GM23338 (cell line): ENCODE data around the gene KLRC3. TPM values are rescaled to one million over a fixed set of nuclear protein-coding genes. Genes with fewer than 3 reads are reported as not detected.
"Not testable (repeated sequence)": the region's sequence is repeated elsewhere in the genome, so short reads cannot be mapped to it uniquely, and the experiment has no call there.

Source experiments
- ATAC-seq: fragments of 200-7000 bp; cut with Tn5 transposase; 3 replicates; pipeline ENCODE4 v1.9.1; 2020
- DNase-seq: peaks from one replicate; pipeline ENCODE4 v3.0.0-alpha.2; 2015; ENCODE audit warnings: low spot score
- H2AFZ ChIP-seq: fragments of 200-600 bp; sonication (generic); 2 replicates; pipeline ENCODE4 v1.8.0; 2016; ENCODE audit warnings: antibody characterized with exemption, mild to moderate bottlenecking, moderate library complexity
- H3F3A ChIP-seq: fragments of 200-600 bp; sonication (generic); replicated peaks from 2 replicates; pipeline ENCODE4 v1.8.0; 2017; ENCODE audit warnings: antibody characterized with exemption, mixed run types, low read depth
- H3K27ac ChIP-seq: fragments of 200-600 bp; sonication (generic); 2 replicates; pipeline ENCODE4 v1.6.1; 2016; ENCODE audit warnings: low read depth
- H3K27me3 ChIP-seq: fragments of 200-600 bp; sonication (generic); 2 replicates; pipeline ENCODE4 v1.8.0; 2016; ENCODE audit warnings: mild to moderate bottlenecking, mixed run types, moderate library complexity; ENCODE audit not compliant: insufficient read depth
- H3K36me3 ChIP-seq: fragments of 200-600 bp; sonication (generic); 2 replicates; pipeline ENCODE4 v1.8.0; 2016; ENCODE audit warnings: mild to moderate bottlenecking; ENCODE audit not compliant: insufficient read depth
- H3K4me1 ChIP-seq: fragments of 200-600 bp; sonication (generic); 2 replicates; pipeline ENCODE4 v1.8.0; 2016; ENCODE audit warnings: mild to moderate bottlenecking, moderate library complexity; ENCODE audit not compliant: insufficient read depth
- H3K4me2 ChIP-seq: fragments of 200-600 bp; sonication (generic); 2 replicates; pipeline ENCODE4 v1.7.1; 2017; ENCODE audit warnings: mixed run types
- H3K4me3 ChIP-seq: fragments of 200-600 bp; sonication (generic); 2 replicates; pipeline ENCODE4 v1.6.1; 2016; ENCODE audit warnings: mixed run types
- H3K79me2 ChIP-seq: fragments of 200-600 bp; sonication (generic); replicated peaks from 2 replicates; pipeline ENCODE4 v1.8.0; 2017; ENCODE audit warnings: mild to moderate bottlenecking; ENCODE audit not compliant: insufficient read depth
- H3K9me2 ChIP-seq: fragments of 200-600 bp; sonication (generic); 2 replicates; pipeline ENCODE4 v1.8.0; 2017; ENCODE audit not compliant: insufficient read depth
- H4K20me1 ChIP-seq: fragments of 200-600 bp; sonication (generic); replicated peaks from 2 replicates; pipeline ENCODE4 v1.8.0; 2017; ENCODE audit warnings: mild to moderate bottlenecking; ENCODE audit not compliant: insufficient read depth
- H3K27ac Mint-ChIP-seq: 2 replicates; pipeline ENCODE4 v1.8.0; 2020; ENCODE audit warnings: inconsistent platforms, mild to moderate bottlenecking, moderate library complexity, mixed read lengths
- H3K27me3 Mint-ChIP-seq: 3 replicates; pipeline ENCODE4 v1.8.0; 2022; ENCODE audit warnings: low read depth, mild to moderate bottlenecking, moderate library complexity, mixed read lengths, inconsistent platforms; ENCODE audit not compliant: insufficient read depth, poor library complexity
- H3K36me3 Mint-ChIP-seq: 3 replicates; pipeline ENCODE4 v1.8.0; 2021; ENCODE audit warnings: low read depth, mild to moderate bottlenecking, inconsistent platforms, moderate library complexity, mixed read lengths
- H3K4me1 Mint-ChIP-seq: 3 replicates; pipeline ENCODE4 v1.8.0; 2020; ENCODE audit warnings: mild to moderate bottlenecking, inconsistent platforms, mixed read lengths
- H3K4me3 Mint-ChIP-seq: 3 replicates; pipeline ENCODE4 v1.8.0; 2021; ENCODE audit warnings: moderate library complexity, mild to moderate bottlenecking, inconsistent platforms, mixed read lengths
- H3K9me3 Mint-ChIP-seq: 3 replicates; pipeline ENCODE4 v1.8.0; 2020; ENCODE audit warnings: moderate library complexity, mild to moderate bottlenecking, inconsistent platforms, mixed read lengths
- EZH2phosphoT487 ChIP-seq: fragments of 200-600 bp; sonication (generic); IDR thresholded peaks from one replicate; pipeline ENCODE4 v1.8.1; 2018; ENCODE audit warnings: antibody characterized with exemption; ENCODE audit not compliant: unreplicated experiment
- JUNB ChIP-seq: IDR thresholded peaks from one replicate; pipeline ENCODE4 v1.6.1; 2016; ENCODE audit warnings: antibody characterized with exemption; ENCODE audit not compliant: unreplicated experiment
- ZNF331 ChIP-seq: fragments of 250-450 bp; sonication (Bioruptor Pico); IDR thresholded peaks from 2 replicates; pipeline ENCODE4 v1.5.0; 2020; ENCODE audit warnings: low read depth, mild to moderate bottlenecking, moderate library complexity
- polyA plus RNA-seq: library from polyadenylated mRNA; unstranded; fragments of >200 nt; fragmentation: Nextera tagmentation; extraction: Ambion mirVana; gene quantifications from 2 replicates; pipeline ENCODE4 v1.2.1, GENCODE V29; 2016
- total RNA-seq: library from RNA; depleted of rRNA; stranded (reverse); fragments of >200 nt; shearing (Covaris generic); gene quantifications from 2 replicates; pipeline ENCODE4 v1.2.3, GENCODE V29; 2014
- TF ChIP-seq, protein P1 (sequence below): IDR thresholded peaks from 2 replicates; pipeline ENCODE4 v1.6.1; 2016; ENCODE audit warnings: antibody characterized with exemption
- TF ChIP-seq, protein P2 (sequence below), 2 experiments: fragments of 200-600 bp in 1 of 2; sonication (generic) in 1 of 2; conservative IDR thresholded peaks; 2 replicates each; pipeline versions ENCODE4 v1.5.1 to v1.6.1; 2016 to 2017; ENCODE audit warnings: antibody characterized with exemption in 2 of 2, low read depth in 2 of 2, mild to moderate bottlenecking in 2 of 2, moderate library complexity in 1 of 2

KLRC3 gene
- total and polyA plus RNA-seq, 2 experiments from 2014 or later: not detected

DNA sequence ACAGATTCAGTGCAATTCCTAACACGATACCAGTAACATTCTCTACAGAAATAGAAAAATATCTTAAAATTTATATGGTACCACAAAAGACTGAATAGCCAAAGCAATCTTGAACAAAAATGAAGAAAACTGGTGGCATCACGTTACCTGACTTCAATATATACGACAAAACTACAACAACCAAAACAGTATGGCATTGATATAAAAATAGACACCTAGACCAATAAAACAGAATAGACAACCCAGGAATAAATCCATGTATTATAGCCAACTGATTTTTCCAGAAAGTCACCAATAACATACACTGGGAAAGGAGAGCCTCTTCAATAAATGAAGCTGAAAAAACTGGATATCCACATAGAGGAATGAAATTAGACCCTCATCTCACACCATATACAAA is 36.2 kb downstream of the KLRC3 start:
- no peaks in the 10 kb centered on the region for H3K4me1 Mint-ChIP-seq

DNA sequence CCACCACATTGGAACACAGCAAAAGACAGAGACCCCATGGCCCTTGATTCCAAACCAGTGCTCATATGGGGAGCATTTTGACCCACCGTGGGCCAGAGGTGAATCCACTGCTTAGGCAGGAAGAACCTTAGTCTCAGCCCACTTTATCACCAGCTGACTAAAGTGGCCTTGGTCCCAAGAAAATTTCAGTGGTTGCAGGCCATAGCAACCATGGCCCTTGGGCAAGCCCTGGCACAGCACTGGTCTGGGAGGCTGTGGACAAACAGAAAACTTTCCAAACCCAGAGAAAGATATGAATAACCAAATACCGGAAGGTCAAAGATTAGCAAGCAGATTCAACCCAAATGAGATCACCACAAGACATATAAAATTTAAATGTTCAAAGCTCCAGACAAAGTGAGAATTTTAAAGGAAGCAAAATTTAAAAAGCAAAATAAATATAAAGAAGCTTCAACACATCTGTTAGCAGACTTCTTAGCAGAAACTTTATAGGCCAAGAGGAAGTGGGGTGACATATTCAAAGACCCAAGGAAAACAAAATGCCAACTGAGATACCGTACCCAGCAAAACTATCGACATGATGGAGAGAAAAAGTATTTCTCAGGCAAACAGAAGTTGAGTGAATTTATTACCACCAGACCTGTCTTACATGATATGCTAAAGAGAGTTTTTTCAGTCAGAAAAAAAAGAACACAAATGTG is 38.3 kb downstream of the KLRC3 start:
- Histone ChIP-seq H3K27ac (no peak overlapping the region), H3K27me3 (no peaks in the 10 kb centered on the region), H3K36me3 (no peaks in the 10 kb centered on the region), H3K79me2 (no peaks in the 10 kb centered on the region), H3K9me2 (peaks cover 3% of the 10 kb centered on the region), H3K4me3 (no peak overlapping the region), H3K4me2 (no peak overlapping the region), H4K20me1 (no peaks in the 10 kb centered on the region), H2AFZ (peak overlapping the region; percentile 48; the same call in 1 of the 2 replicates), H3F3A (no peaks in the 10 kb centered on the region), H3K4me1 (no peaks in the 10 kb centered on the region)
- Mint-ChIP-seq H3K4me3 (no peak overlapping the region), H3K4me1 (no peaks in the 10 kb centered on the region), H3K9me3 (peaks cover 9% of the 10 kb centered on the region; the same call in 2 of the 3 replicates), H3K27ac (no peak overlapping the region), H3K36me3 (peaks cover 3% of the 10 kb centered on the region; the same call in 1 of the 3 replicates), H3K27me3 (no peaks in the 10 kb centered on the region)
- ATAC-seq (no peak), DNase-seq (no peak)
- TF ChIP-seq JUNB (no peak), ZNF331 (no peak), EZH2phosphoT487 (no peak)
- TF ChIP-seq, protein P1, sequence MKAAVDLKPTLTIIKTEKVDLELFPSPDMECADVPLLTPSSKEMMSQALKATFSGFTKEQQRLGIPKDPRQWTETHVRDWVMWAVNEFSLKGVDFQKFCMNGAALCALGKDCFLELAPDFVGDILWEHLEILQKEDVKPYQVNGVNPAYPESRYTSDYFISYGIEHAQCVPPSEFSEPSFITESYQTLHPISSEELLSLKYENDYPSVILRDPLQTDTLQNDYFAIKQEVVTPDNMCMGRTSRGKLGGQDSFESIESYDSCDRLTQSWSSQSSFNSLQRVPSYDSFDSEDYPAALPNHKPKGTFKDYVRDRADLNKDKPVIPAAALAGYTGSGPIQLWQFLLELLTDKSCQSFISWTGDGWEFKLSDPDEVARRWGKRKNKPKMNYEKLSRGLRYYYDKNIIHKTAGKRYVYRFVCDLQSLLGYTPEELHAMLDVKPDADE: no peak

More for the DNA sequence above, 36.2 kb downstream of the KLRC3 start:
- DNase-seq (no peak), ATAC-seq (no peak)
- Histone ChIP-seq H3K4me3 (no peak overlapping the region), H3K36me3 (no peaks in the 10 kb centered on the region), H3K27me3 (no peaks in the 10 kb centered on the region), H3K27ac (no peak overlapping the region), H3F3A (no peaks in the 10 kb centered on the region), H3K4me1 (no peaks in the 10 kb centered on the region), H2AFZ (no peak overlapping the region), H3K79me2 (no peaks in the 10 kb centered on the region), H4K20me1 (no peaks in the 10 kb centered on the region), H3K9me2 (peaks cover 3% of the 10 kb centered on the region), H3K4me2 (no peak overlapping the region)
- Mint-ChIP-seq H3K36me3 (peaks cover 3% of the 10 kb centered on the region; the same call in 1 of the 3 replicates), H3K27me3 (no peaks in the 10 kb centered on the region), H3K9me3 (peaks cover 9% of the 10 kb centered on the region; the same call in 2 of the 3 replicates), H3K27ac (no peak overlapping the region), H3K4me3 (no peak overlapping the region)
- TF ChIP-seq, protein P2, sequence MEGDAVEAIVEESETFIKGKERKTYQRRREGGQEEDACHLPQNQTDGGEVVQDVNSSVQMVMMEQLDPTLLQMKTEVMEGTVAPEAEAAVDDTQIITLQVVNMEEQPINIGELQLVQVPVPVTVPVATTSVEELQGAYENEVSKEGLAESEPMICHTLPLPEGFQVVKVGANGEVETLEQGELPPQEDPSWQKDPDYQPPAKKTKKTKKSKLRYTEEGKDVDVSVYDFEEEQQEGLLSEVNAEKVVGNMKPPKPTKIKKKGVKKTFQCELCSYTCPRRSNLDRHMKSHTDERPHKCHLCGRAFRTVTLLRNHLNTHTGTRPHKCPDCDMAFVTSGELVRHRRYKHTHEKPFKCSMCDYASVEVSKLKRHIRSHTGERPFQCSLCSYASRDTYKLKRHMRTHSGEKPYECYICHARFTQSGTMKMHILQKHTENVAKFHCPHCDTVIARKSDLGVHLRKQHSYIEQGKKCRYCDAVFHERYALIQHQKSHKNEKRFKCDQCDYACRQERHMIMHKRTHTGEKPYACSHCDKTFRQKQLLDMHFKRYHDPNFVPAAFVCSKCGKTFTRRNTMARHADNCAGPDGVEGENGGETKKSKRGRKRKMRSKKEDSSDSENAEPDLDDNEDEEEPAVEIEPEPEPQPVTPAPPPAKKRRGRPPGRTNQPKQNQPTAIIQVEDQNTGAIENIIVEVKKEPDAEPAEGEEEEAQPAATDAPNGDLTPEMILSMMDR (conservative IDR thresholded peaks at IDR 0.05; ENCODE audit: low read depth in 2 of 2): no peak

DNA sequence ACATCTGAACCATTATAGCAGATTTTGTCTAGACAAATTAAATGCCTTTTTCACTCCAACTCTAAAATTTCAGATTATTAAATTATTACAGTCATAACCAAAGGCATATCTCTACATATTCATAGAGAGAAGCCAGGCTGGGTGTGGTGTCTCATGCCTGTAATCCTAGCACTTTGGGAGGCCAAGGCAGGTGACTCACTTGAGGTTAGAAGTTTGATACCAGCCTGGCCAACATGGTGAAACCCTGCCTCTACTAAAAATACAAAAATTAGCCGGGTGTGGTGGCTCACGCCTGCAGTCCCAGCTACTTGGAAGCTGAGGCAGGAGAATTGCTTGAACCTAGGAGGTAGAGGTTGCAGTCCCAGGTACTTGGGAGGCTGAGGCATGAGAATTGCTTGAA is 41.7 kb downstream of the KLRC3 start:
- H2AFZ ChIP-seq, DNase-seq, H3K4me3 ChIP-seq, H3K79me2 ChIP-seq, H3K4me3 Mint-ChIP-seq, H3K27ac Mint-ChIP-seq, ATAC-seq, H3K36me3 ChIP-seq, H3K9me2 ChIP-seq, H3K9me3 Mint-ChIP-seq, H3K4me1 ChIP-seq, H3K4me1 Mint-ChIP-seq, H3K27ac ChIP-seq, H3K4me2 ChIP-seq, H3K36me3 Mint-ChIP-seq, H3K27me3 Mint-ChIP-seq, H3F3A ChIP-seq, H4K20me1 ChIP-seq, H3K27me3 ChIP-seq: not testable (repeated sequence)
